Pancreas (tissue), 10 donors: ENCODE data around the gene FAM111A. TPM values are rescaled to one million over a fixed set of nuclear protein-coding genes. Genes with fewer than 3 reads are reported as not detected.

ENCODE experiments used
- ATAC-seq, 4 donors: fragments of 200-7000 bp; cut with Tn5 transposase; one replicate each; pipeline versions ENCODE4 v1.8.0 to v1.9.1; 2020; ENCODE audit warnings: mild to moderate bottlenecking in 4 of 4, moderate library complexity in 4 of 4
- DNase-seq, 6 donors: peaks; one replicate each; pipeline ENCODE4 v3.0.0-alpha.2; 2020
- FAIRE-seq: peaks from 2 replicates; lab custom pipeline; 2012; peaks lifted over from hg19 to GRCh38; lab: Jason Lieb, UNC
- H3K27ac ChIP-seq, 4 donors: fragments of 200-600 bp; sonication (generic); 1 replicate in 3 of 4; 2 replicates in 1 of 4; pipeline versions ENCODE4 v1.5.0 to v1.8.0; 2020
- H3K27me3 ChIP-seq, 4 donors: fragments of 200-600 bp; one replicate each; pipeline ENCODE4 v1.8.0; 2021
- H3K36me3 ChIP-seq, 3 donors: fragments of 200-600 bp; sonication (generic) in 1 of 3; one replicate each; pipeline versions ENCODE4 v1.5.0 to v1.8.0; 2020 to 2021
- H3K4me1 ChIP-seq, 3 donors: fragments of 200-600 bp; one replicate each; pipeline ENCODE4 v1.8.0; 2021
- H3K4me3 ChIP-seq, 4 donors: fragments of 200-600 bp; sonication (generic) in 2 of 4; one replicate each; pipeline versions ENCODE4 v1.5.0 to v1.8.0; 2020 to 2021
- H3K9me3 ChIP-seq, 4 donors: fragments of 200-600 bp; one replicate each; pipeline ENCODE4 v1.8.0; 2021
- WGBS, 2 donors: extraction: QIAGEN DNeasy Blood & Tissue Kit; methylation state at CpG; one replicate each; pipeline ENCODE4 v1.1.7; 2013; 5-methylcytosine and 5-hydroxymethylcytosine counted together
- intact Hi-C, 3 donors: fragments of 100-400 bp; cut with DNase I; formaldehyde crosslinking; loops; one replicate each; pipeline versions ENCODE4 v1.11.1 to v1.14.2; 2022
- polyA plus RNA-seq, 2 donors: library from polyadenylated mRNA; stranded (reverse); fragments of 200-250 nt; gene quantifications; one replicate each; pipeline ENCODE4 v1.2.3, GENCODE V29; 2013
- total RNA-seq, 6 donors: library from RNA; stranded (reverse); fragmentation: NEBNext Ultra II Directional in 4 of 6; extraction: Animal tissue kit (Norgen Biotek cat#: 25700) in 4 of 6; gene quantifications; one replicate each; pipeline versions ENCODE4 v1.2.1 to v1.2.4, GENCODE V29; 2021 to 2023
- TF ChIP-seq, protein P1 (sequence below), 4 donors: fragments of 200-600 bp; sonication (generic) in 3 of 4; IDR thresholded peaks; one replicate each; pipeline versions ENCODE4 v1.5.0 to v1.8.0; 2021; ENCODE audit warnings: antibody characterized with exemption in 4 of 4
- donor health status: healthy with polysubstance abuse.
- donor health status: DM: no; HTN: no; CAD: no; lungs with moderate emphysema.
- donor health status: DM: no; HTN: no; CAD: no.
- donor health status: control.
- donor health status: control.
- donor health status: Bipolar disorder and iron deficiency.
- donor health status: DM: yes; HTN: yes; CAD: no.
- donor health status: DM: no; HTN: no; CAD: no.
- donor health status: DM: no; HTN: no; CAD: no.
- donor health status: DM: yes; HTN: yes; CAD: no.

Gene FAM111A
- total and polyA plus RNA-seq, 8 donors, result 3.9 to 25.1 (median 9.9) TPM

GRCh38 chr11:59187035-59187434 is 44.4 kb downstream of the FAM111A start:
- H3K27ac ChIP-seq, result peak overlapping the region in 1 of 4 donors; percentile 55
- intact Hi-C loops, result no loop called here
- no peak overlapping the region for H3K4me3 ChIP-seq
- H3K27me3 ChIP-seq, result no peaks in the 10 kb centered on the region
- peaks cover 0 to 16% (median 0%) of the 10 kb centered on the region in 3 donors for H3K4me1 ChIP-seq
- ATAC-seq (no peak), DNase-seq (no peak), FAIRE-seq (no peak)
- H3K36me3 ChIP-seq, result peaks cover 0 to 7% (median 0%) of the 10 kb centered on the region in 3 donors
- no peaks in the 10 kb centered on the region for H3K9me3 ChIP-seq
- 65% methylated on average over 3 of the region's 3 CpGs for WGBS, 2 donors
- TF ChIP-seq, protein P1, sequence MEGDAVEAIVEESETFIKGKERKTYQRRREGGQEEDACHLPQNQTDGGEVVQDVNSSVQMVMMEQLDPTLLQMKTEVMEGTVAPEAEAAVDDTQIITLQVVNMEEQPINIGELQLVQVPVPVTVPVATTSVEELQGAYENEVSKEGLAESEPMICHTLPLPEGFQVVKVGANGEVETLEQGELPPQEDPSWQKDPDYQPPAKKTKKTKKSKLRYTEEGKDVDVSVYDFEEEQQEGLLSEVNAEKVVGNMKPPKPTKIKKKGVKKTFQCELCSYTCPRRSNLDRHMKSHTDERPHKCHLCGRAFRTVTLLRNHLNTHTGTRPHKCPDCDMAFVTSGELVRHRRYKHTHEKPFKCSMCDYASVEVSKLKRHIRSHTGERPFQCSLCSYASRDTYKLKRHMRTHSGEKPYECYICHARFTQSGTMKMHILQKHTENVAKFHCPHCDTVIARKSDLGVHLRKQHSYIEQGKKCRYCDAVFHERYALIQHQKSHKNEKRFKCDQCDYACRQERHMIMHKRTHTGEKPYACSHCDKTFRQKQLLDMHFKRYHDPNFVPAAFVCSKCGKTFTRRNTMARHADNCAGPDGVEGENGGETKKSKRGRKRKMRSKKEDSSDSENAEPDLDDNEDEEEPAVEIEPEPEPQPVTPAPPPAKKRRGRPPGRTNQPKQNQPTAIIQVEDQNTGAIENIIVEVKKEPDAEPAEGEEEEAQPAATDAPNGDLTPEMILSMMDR (IDR thresholded peaks at IDR 0.05), result no peak

GRCh38 chr11:59187587-59187986 is 44.9 kb downstream of the FAM111A start:
- H3K27me3 ChIP-seq, result no peaks in the 10 kb centered on the region
- TF ChIP-seq, protein P1 (IDR thresholded peaks at IDR 0.05), result no peak
- DNase-seq (peak in 1 of 6 donors; percentile 32), ATAC-seq (peak in 1 of 4 donors; percentile 10), FAIRE-seq (no peak)
- peaks cover 0 to 2% (median 0%) of the 10 kb centered on the region in 3 donors for H3K36me3 ChIP-seq
- no peak overlapping the region for H3K4me3 ChIP-seq
- H3K4me1 ChIP-seq, result peaks cover 0 to 16% (median 0%) of the 10 kb centered on the region in 3 donors
- intact Hi-C loops, result no loop called here
- WGBS, 2 donors, result 71 to 74% methylated on average over 6 of the region's 6 CpGs
- no peak overlapping the region for H3K27ac ChIP-seq
- H3K9me3 ChIP-seq, result no peaks in the 10 kb centered on the region

DNA sequence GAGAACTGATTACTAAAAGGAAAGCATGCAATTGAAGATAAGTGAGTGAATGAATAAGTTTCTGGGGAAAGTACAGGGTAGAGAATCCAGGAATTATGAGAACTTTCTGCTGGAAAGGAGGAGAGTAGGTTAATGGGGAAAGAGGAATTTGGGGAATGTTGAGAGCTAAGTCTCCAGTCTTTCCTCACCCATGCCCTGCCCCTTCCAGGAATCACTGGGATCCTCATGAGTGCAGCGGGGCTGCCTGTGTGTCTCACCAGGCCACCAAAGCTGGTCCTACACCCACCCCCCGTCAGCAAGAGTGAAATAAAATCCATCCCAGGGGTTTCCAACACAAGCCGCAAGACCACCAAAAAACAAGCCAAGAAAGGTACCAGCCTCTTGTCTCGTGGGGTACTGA is 46.3 kb downstream of the FAM111A start:
- Histone ChIP-seq H3K27me3 (no peaks in the 10 kb centered on the region), H3K27ac (no peak overlapping the region), H3K36me3 (no peaks in the 10 kb centered on the region), H3K4me1 (peaks cover 0 to 16% (median 0%) of the 10 kb centered on the region in 3 donors), H3K9me3 (no peaks in the 10 kb centered on the region), H3K4me3 (no peak overlapping the region)
- FAIRE-seq (no peak), DNase-seq (no peak), ATAC-seq (no peak)
- intact Hi-C loops, result no loop called here
- WGBS, 2 donors, result 74 to 90% methylated on average over 4 of the region's 4 CpGs
- TF ChIP-seq, protein P1 (IDR thresholded peaks at IDR 0.05), result no peak

DNA sequence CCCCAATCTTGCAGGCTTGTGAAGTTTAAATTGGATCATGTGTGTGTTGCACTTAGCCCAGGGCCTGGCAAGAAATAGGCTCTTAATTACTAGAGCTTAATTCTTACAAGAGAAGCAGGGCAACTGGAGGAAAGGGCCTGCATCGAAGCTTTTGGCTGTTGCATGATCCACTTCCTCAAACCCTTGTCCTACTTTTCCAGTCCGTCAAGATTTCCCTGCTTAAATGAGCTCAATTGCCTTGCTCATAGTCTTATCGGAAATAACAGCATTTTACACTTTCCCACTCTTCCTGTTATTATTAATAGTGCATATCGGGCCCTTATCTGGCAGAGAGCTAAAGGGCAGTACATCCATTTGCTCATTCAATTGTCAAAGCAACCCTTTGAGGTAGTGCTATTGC is 47.3 kb downstream of the FAM111A start:
- ATAC-seq, result no peak
- DNase-seq, result no peak
- H3K27me3 ChIP-seq, result no peaks in the 10 kb centered on the region
- H3K4me3 ChIP-seq, result no peak overlapping the region
- peaks cover 0 to 16% (median 0%) of the 10 kb centered on the region in 3 donors for H3K4me1 ChIP-seq
- no peak for FAIRE-seq
- H3K9me3 ChIP-seq, result no peaks in the 10 kb centered on the region
- TF ChIP-seq, protein P1 (IDR thresholded peaks at IDR 0.05), result no peak
- intact Hi-C loops, result no loop called here
- no peak overlapping the region for H3K27ac ChIP-seq
- peaks cover 0 to 4% (median 0%) of the 10 kb centered on the region in 3 donors for H3K36me3 ChIP-seq
- 49 to 59% methylated on average over 4 of the region's 4 CpGs for WGBS, 2 donors

- 76 to 87% methylated on average over 4 of the region's 4 CpGs for WGBS, 2 donors
- DNase-seq, result no peak
- peaks cover 0 to 14% (median 0%) of the 10 kb centered on the region in 3 donors for H3K4me1 ChIP-seq
These were observed 48.4 kb downstream of the FAM111A start for GRCh38 chr11:59191095-59191494.

More at GRCh38 chr11:59191095-59191494, 48.4 kb downstream of the FAM111A start:
- Histone ChIP-seq H3K9me3 (no peaks in the 10 kb centered on the region), H3K4me3 (no peak overlapping the region), H3K36me3 (peaks cover 0 to 4% (median 0%) of the 10 kb centered on the region in 3 donors), H3K27ac (no peak overlapping the region), H3K27me3 (no peaks in the 10 kb centered on the region)
- ATAC-seq (no peak), FAIRE-seq (no peak)
- intact Hi-C loops, result no loop called here
- TF ChIP-seq, protein P1 (IDR thresholded peaks at IDR 0.05), result no peak
